Tibial artery (tissue), 4 donors: ENCODE results near the gene RASGRF1.
A peak's percentile ranks its signal among the peaks of the same experiment; 100 is the strongest.

Experiments used
- DNase-seq, 2 donors: peaks; one replicate each; pipeline ENCODE4 v3.0.0-alpha.2; 2019
- H3K27ac ChIP-seq, 2 donors: fragments of 200-600 bp; sonication (generic) in 1 of 2; 1 replicate in 1 of 2; 2 replicates in 1 of 2; pipeline ENCODE4 v1.5.1; 2018 to 2019; ENCODE audit warnings: mild to moderate bottlenecking in 1 of 2
- H3K27me3 ChIP-seq, 2 donors: fragments of 200-600 bp; sonication (generic) in 1 of 2; one replicate each; pipeline versions ENCODE4 v1.5.1 to v1.6.0; 2016 to 2019
- H3K36me3 ChIP-seq, 3 donors: fragments of 200-600 bp; sonication (generic) in 2 of 3; one replicate each; pipeline ENCODE4 v1.5.1; 2016 to 2019; ENCODE audit warnings: mild to moderate bottlenecking in 2 of 3
- H3K4me1 ChIP-seq, 4 donors: fragments of 200-600 bp; sonication (generic) in 2 of 4; 1 replicate in 3 of 4; 2 replicates in 1 of 4; pipeline ENCODE4 v1.5.1; 2016 to 2019
- H3K4me3 ChIP-seq, 2 donors: fragments of 200-600 bp; sonication (generic) in 1 of 2; 1 replicate in 1 of 2; 2 replicates in 1 of 2; pipeline ENCODE4 v1.5.1; 2018 to 2019; ENCODE audit warnings: mild to moderate bottlenecking in 2 of 2
- H3K9me3 ChIP-seq, 3 donors: fragments of 200-600 bp; sonication (generic) in 1 of 3; one replicate each; pipeline ENCODE4 v1.5.1; 2016 to 2019
- intact Hi-C: fragments of 100-400 bp; cut with DNase I; formaldehyde crosslinking; loops from one replicate; pipeline ENCODE4 v1.15.0; 2023; ENCODE audit warnings: low total_unique reads
- TF ChIP-seq, protein P1 (sequence below), 2 experiments: fragments of 200-600 bp in 1 of 2; fragments of 450-650 bp in 1 of 2; IDR thresholded peaks; one replicate each; pipeline ENCODE4 v1.5.1; 2017 to 2019; ENCODE audit warnings: antibody characterized with exemption in 2 of 2, mild to moderate bottlenecking in 1 of 2, moderate library complexity in 1 of 2

The RASGRF1 gene

DNA sequence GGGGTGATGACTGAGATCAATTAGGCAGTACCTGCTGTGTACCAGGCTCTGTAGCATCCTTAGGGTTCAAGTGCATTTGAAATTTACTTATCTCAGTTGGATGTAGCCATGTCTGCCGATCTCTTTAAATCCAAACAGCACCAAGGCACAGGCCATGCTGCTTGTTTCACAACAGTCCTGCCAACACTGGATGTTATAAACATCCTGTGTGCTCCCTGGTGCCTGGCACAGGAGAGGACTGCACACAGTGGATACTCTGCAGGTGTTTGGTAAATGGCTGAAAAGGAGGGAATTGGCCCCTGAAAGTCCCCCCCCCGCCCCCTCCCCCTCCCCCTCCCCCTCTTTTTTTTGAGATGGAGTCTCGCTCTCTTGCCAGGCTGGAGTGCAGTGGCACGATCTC is 172.7 kb downstream of the RASGRF1 start:
- H3K36me3 ChIP-seq: peaks cover 38 to 61% (median 59%) of the 10 kb centered on the region in 3 donors
- peaks cover 0 to 50% (median 31%) of the 10 kb centered on the region in 4 donors for H3K4me1 ChIP-seq
- TF ChIP-seq, protein P1, sequence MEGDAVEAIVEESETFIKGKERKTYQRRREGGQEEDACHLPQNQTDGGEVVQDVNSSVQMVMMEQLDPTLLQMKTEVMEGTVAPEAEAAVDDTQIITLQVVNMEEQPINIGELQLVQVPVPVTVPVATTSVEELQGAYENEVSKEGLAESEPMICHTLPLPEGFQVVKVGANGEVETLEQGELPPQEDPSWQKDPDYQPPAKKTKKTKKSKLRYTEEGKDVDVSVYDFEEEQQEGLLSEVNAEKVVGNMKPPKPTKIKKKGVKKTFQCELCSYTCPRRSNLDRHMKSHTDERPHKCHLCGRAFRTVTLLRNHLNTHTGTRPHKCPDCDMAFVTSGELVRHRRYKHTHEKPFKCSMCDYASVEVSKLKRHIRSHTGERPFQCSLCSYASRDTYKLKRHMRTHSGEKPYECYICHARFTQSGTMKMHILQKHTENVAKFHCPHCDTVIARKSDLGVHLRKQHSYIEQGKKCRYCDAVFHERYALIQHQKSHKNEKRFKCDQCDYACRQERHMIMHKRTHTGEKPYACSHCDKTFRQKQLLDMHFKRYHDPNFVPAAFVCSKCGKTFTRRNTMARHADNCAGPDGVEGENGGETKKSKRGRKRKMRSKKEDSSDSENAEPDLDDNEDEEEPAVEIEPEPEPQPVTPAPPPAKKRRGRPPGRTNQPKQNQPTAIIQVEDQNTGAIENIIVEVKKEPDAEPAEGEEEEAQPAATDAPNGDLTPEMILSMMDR (IDR thresholded peaks at IDR 0.05): no peak
- peak overlapping the region; percentile 4 to 82 for H3K27ac ChIP-seq
- no peaks in the 10 kb centered on the region for H3K27me3 ChIP-seq
- intact Hi-C loops: no loop called here
- no peak overlapping the region for H3K4me3 ChIP-seq
- no peak for DNase-seq
- H3K9me3 ChIP-seq: no peaks in the 10 kb centered on the region

- intact Hi-C loops: no loop called here
- Histone ChIP-seq H3K4me3 (no peak overlapping the region), H3K4me1 (peaks cover 0 to 56% (median 31%) of the 10 kb centered on the region in 4 donors), H3K27me3 (no peaks in the 10 kb centered on the region), H3K27ac (peak overlapping the region; percentile 79 to 82), H3K36me3 (peaks cover 20 to 61% (median 54%) of the 10 kb centered on the region in 3 donors), H3K9me3 (no peaks in the 10 kb centered on the region)
- TF ChIP-seq, protein P1 (IDR thresholded peaks at IDR 0.05): no peak
- no peak for DNase-seq
Observed at GRCh38 chr15:78916088-78916487, 174.5 kb downstream of the RASGRF1 start.

DNA sequence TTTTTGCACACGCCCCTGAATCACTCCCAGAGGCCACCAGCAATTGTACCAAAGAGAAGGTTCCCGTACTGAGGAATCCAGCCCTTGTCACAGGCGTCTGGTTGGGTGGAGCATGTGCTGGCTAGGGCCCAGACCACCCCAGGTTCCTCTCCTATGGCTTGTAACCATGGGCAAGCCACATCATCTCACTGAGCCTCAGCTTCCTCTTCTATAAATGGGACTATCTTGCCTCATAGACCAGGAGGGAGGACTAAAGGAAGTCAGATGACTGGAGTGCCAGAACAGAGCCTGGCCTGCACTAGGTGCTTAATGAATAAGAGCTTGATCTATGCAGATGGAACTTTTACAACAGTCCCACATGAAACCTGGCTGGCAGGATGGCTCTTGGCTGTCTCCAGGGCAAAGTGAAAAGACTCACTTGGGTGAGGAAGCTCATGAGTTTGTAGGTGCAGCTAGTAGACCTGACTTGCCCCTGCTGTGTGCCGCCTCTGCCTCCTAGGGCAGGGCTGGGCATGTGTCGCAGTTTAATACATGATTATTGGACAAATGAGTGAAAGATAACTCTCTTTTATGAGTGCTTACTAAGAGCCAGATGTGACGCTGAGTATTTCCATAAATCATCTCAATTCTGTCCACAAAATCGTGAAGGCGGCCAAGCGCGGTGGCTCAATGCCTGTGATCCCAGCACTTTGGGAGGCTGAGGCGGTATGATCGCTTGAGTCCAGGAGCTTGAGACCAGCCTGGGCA is 175.1 kb downstream of the RASGRF1 start:
- peak overlapping the region; percentile 79 to 82 for H3K27ac ChIP-seq
- no peak overlapping the region for H3K4me3 ChIP-seq
- H3K36me3 ChIP-seq: peaks cover 24 to 59% (median 53%) of the 10 kb centered on the region in 3 donors
- intact Hi-C loops: no loop called here
- H3K27me3 ChIP-seq: no peaks in the 10 kb centered on the region
- peaks cover 0 to 62% (median 31%) of the 10 kb centered on the region in 4 donors for H3K4me1 ChIP-seq
- DNase-seq: peak; percentile 75 to 83
- TF ChIP-seq, protein P1 (IDR thresholded peaks at IDR 0.05): no peak
- H3K9me3 ChIP-seq: no peaks in the 10 kb centered on the region

GRCh38 chr15:78914027-78914764 is 176.4 kb downstream of the RASGRF1 start:
- TF ChIP-seq, protein P1 (IDR thresholded peaks at IDR 0.05): peak; percentile 55 to 67
- Histone ChIP-seq H3K9me3 (no peaks in the 10 kb centered on the region), H3K36me3 (peaks cover 18 to 61% (median 57%) of the 10 kb centered on the region in 3 donors), H3K27me3 (no peaks in the 10 kb centered on the region), H3K4me1 (peaks cover 0 to 73% (median 31%) of the 10 kb centered on the region in 4 donors), H3K27ac (peak overlapping the region; percentile 79 to 82), H3K4me3 (no peak overlapping the region)
- peak; percentile 81 to 92 for DNase-seq
- intact Hi-C loops: no loop called here

- intact Hi-C loops: no loop called here
- peaks cover 15 to 62% (median 55%) of the 10 kb centered on the region in 3 donors for H3K36me3 ChIP-seq
Observed at GRCh38 chr15:78913012-78913411, 177.6 kb downstream of the RASGRF1 start.

More at GRCh38 chr15:78913012-78913411, 177.6 kb downstream of the RASGRF1 start:
- Histone ChIP-seq H3K4me3 (no peak overlapping the region), H3K9me3 (no peaks in the 10 kb centered on the region), H3K4me1 (peaks cover 0 to 85% (median 31%) of the 10 kb centered on the region in 4 donors), H3K27me3 (no peaks in the 10 kb centered on the region), H3K27ac (peak overlapping the region; percentile 79 to 82)
- TF ChIP-seq, protein P1 (IDR thresholded peaks at IDR 0.05): no peak
- no peak for DNase-seq
